NCI-H2081 (cell line): Measurements from ENCODE around the gene CNTN2.
A peak's percentile ranks its signal among the peaks of the same experiment; 100 is the strongest.

Experiments
- DNase-seq, 2 experiments: peaks; one replicate each; lab custom pipeline; 2025; lab: John Stamatoyannopoulos, UW

Gene CNTN2, protein sequence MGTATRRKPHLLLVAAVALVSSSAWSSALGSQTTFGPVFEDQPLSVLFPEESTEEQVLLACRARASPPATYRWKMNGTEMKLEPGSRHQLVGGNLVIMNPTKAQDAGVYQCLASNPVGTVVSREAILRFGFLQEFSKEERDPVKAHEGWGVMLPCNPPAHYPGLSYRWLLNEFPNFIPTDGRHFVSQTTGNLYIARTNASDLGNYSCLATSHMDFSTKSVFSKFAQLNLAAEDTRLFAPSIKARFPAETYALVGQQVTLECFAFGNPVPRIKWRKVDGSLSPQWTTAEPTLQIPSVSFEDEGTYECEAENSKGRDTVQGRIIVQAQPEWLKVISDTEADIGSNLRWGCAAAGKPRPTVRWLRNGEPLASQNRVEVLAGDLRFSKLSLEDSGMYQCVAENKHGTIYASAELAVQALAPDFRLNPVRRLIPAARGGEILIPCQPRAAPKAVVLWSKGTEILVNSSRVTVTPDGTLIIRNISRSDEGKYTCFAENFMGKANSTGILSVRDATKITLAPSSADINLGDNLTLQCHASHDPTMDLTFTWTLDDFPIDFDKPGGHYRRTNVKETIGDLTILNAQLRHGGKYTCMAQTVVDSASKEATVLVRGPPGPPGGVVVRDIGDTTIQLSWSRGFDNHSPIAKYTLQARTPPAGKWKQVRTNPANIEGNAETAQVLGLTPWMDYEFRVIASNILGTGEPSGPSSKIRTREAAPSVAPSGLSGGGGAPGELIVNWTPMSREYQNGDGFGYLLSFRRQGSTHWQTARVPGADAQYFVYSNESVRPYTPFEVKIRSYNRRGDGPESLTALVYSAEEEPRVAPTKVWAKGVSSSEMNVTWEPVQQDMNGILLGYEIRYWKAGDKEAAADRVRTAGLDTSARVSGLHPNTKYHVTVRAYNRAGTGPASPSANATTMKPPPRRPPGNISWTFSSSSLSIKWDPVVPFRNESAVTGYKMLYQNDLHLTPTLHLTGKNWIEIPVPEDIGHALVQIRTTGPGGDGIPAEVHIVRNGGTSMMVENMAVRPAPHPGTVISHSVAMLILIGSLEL

GRCh38 chr1:205042911-205043806 lies at the start of gene CNTN2:
Gene CNTN2 (plus strand): TSS chr1:205043212. CDS start chr1:205053186, 9,974 bp downstream.
- peak; percentile 29 to 37 for DNase-seq

DNA sequence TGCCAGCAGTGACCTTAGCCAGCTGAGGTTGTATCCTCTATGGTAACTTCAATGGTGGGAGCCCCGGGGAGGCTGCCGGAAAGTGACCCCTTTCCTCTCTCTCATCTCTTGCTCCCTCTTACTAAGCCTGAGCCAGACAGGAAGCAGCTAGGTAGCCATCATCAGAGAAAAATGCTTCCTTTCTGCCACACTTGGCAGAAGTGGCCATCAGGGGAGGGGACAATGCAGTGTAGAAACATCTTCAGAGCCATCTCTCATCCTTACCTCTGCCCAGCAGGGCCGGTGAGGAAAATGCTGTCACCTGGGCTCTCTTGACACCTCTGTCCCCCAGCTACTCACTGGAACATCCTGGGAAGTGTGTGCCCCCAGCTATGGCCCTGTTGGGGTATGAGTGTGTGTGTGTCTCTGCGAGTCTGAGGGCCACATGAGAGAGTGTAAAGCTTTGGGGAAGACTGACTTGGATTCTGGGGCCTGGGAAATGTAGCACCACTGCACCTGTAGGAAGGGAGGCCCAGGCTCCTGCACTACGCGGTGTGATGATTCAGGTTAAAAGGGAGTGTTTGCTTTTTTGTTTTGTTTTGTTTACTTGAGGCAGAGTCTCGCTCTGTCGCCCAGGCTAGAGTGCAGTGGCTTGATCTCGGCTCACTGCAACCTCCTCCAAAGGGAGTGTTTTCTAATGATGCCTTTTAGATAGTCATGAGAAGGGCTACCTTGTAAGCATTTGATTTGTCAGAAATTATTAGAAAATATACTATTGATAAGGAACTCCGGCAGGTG lies 48.7 kb upstream of the CNTN2 start:
- no peak for DNase-seq

- no peak for DNase-seq
Measured at GRCh38 chr1:204996981-204997380, 46.0 kb upstream of the CNTN2 start.

GRCh38 chr1:204997591-204998355 lies 45.2 kb upstream of the CNTN2 start:
- DNase-seq = no peak

- no peak for DNase-seq
Measured at GRCh38 chr1:205001162-205001561, 41.9 kb upstream of the CNTN2 start.

- no peak for DNase-seq
Measured at GRCh38 chr1:205002705-205003104, 40.3 kb upstream of the CNTN2 start.

GRCh38 chr1:205003358-205004131 lies 39.5 kb upstream of the CNTN2 start:
- DNase-seq = peak; percentile 35 to 54

DNA sequence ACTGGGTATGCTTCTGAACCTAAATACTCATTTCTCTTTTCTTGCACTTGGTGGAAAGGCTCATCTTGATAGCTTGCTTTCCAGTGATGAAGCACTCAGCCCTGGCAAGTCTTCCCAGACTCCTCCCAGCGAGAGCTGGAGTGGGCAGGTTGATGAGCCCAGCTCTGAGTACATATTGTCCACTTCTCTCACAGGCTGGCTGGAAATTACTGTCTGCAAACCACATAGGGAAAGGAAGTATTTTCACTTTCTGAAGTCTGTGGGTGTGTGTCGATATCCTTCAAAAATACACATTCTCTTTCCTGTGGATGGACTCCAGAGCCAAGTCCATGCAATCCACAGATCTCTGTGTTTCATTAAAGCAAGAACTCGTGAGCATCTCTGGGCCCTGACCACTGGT lies 38.7 kb upstream of the CNTN2 start:
- DNase-seq = no peak

- DNase-seq = no peak
Measured at GRCh38 chr1:205008896-205009295, 34.1 kb upstream of the CNTN2 start.

- DNase-seq = no peak
Measured at GRCh38 chr1:205009670-205010069, 33.3 kb upstream of the CNTN2 start.

- peak; percentile 39 to 66 for DNase-seq
Measured at GRCh38 chr1:205012391-205013140, 30.4 kb upstream of the CNTN2 start.

GRCh38 chr1:205013683-205014367 lies 29.2 kb upstream of the CNTN2 start:
- DNase-seq = peak; percentile 71 to 87

- DNase-seq = peak; percentile 64 to 81
Measured at GRCh38 chr1:205014783-205015182, 28.2 kb upstream of the CNTN2 start.

- DNase-seq = no peak
Measured at GRCh38 chr1:205015241-205015640, 27.8 kb upstream of the CNTN2 start.

- DNase-seq = no peak
Measured at GRCh38 chr1:205016075-205016474, 26.9 kb upstream of the CNTN2 start.

DNA sequence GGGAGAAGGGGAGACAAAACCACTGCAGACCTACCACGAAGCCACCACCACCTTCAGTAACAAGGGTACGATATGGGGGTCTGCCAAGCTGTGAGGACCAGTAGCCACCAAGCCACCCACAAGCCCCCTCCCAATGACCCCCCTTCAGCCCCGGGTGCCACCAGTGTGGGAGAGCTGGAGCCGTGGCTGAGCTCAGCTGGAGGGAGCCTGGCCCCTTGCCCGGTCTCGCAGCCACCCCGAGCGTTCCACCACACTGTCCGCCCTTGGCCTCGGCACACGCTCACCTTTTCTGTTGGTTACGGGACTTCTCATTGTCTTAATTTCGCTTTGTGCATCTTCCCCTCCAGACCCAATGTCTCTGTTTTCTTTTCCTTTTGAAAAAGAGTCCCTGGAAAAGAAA lies 26.4 kb upstream of the CNTN2 start:
- no peak for DNase-seq

DNA sequence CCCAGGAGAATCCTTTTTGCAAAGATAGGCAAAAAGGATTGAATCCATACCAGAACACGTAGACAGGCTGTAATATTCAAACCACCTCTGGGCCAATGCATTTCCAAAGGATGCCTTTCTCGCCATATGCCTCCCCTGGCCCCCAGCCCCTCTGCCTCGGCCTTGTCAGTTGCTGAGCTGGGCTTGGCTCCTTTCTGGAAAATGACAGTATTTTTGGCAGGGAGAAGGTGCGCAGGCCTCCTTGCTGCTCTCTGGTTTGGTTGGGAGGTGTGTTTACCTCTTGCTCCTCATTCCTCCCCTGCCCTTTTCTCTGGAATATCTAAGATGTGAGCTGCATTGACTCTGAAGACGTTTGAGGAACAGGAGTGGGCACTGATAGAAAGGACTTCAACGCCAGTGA lies 26.0 kb upstream of the CNTN2 start:
- no peak for DNase-seq

DNA sequence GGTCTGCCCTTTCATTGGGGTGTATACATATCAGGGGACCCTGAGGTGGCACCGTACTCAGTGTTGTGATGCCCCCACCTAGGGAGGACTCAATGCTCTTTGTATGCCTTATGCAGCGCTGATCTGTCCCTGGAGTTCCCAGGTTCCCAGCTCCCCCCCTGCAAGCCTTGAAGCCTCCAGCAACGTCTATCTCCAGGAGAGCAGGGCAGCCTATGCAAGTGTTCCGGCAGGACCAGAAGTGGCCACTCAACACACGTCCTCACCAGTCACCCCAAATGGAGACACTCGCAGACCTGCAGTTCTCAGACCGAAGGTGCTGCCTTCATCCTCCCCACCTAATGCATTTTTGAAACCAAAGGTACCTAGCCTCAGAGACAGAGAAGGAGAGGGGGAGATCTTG lies 25.2 kb upstream of the CNTN2 start:
- no peak for DNase-seq
